Neuronal stem cell (in vitro differentiated cells): ENCODE measurements around the gene GLIPR1L1.
A peak's percentile ranks its signal among the peaks of the same experiment; 100 is the strongest.

Source experiments
- DNase-seq: peaks from one replicate; pipeline ENCODE4 v3.0.0-alpha.2; 2013; ENCODE audit warnings: low spot score
- H2AFZ ChIP-seq: one replicate; pipeline ENCODE4 v1.6.1; 2013; ENCODE audit warnings: mild to moderate bottlenecking, low read length, inconsistent platforms
- H2AK5ac ChIP-seq: 2 replicates; pipeline ENCODE4 v1.6.1; 2013; ENCODE audit warnings: low read depth, mild to moderate bottlenecking, inconsistent platforms, low read length, moderate library complexity, mixed read lengths
- H2BK120ac ChIP-seq: 2 replicates; pipeline ENCODE4 v1.6.1; 2013; ENCODE audit warnings: low read depth, mild to moderate bottlenecking, inconsistent platforms, low read length, moderate library complexity, mixed read lengths
- H2BK12ac ChIP-seq: one replicate; pipeline ENCODE4 v1.6.1; 2013; ENCODE audit warnings: low read length, inconsistent platforms
- H2BK15ac ChIP-seq: 2 replicates; pipeline ENCODE4 v1.6.1; 2013; ENCODE audit warnings: mild to moderate bottlenecking, low read length, inconsistent platforms, mixed read lengths
- H2BK5ac ChIP-seq: one replicate; pipeline ENCODE4 v1.6.1; 2013; ENCODE audit warnings: inconsistent platforms, mild to moderate bottlenecking, low read length, moderate library complexity
- H3K14ac ChIP-seq: one replicate; pipeline ENCODE4 v1.6.1; 2013; ENCODE audit warnings: low read length, inconsistent platforms
- H3K18ac ChIP-seq: 2 replicates; pipeline ENCODE4 v1.6.1; 2013; ENCODE audit warnings: low read length, inconsistent platforms
- H3K23ac ChIP-seq: 2 replicates; pipeline ENCODE4 v1.6.1; 2013; ENCODE audit warnings: low read depth, mild to moderate bottlenecking, mixed read lengths, low read length, inconsistent platforms; ENCODE audit not compliant: poor library complexity
- H3K27ac ChIP-seq: replicated peaks from 3 replicates; pipeline ENCODE4 v1.5.1; 2013; ENCODE audit warnings: low read length, inconsistent platforms
- H3K27me3 ChIP-seq, 3 experiments: 2 replicates each; pipeline ENCODE4 v1.6.1; 2013; ENCODE audit warnings: low read length in 3 of 3, mild to moderate bottlenecking in 2 of 3, inconsistent platforms in 1 of 3, low read depth in 1 of 3, mixed read lengths in 1 of 3, moderate library complexity in 1 of 3; ENCODE audit not compliant: control insufficient read depth in 3 of 3, insufficient read depth in 3 of 3
- H3K36me3 ChIP-seq, 2 donors: replicated peaks in 1 of 2; 2 replicates each; pipeline ENCODE4 v1.6.1; 2013; ENCODE audit warnings: low read length in 2 of 2; ENCODE audit not compliant: control insufficient read depth in 2 of 2, insufficient read depth in 2 of 2
- H3K4ac ChIP-seq: 2 replicates; pipeline ENCODE4 v1.6.1; 2013; ENCODE audit warnings: inconsistent platforms, mild to moderate bottlenecking, low read length, moderate library complexity
- H3K4me1 ChIP-seq, 2 donors: 1 replicate in 1 of 2; 2 replicates in 1 of 2; pipeline ENCODE4 v1.6.1; 2013; ENCODE audit warnings: low read length in 2 of 2, low read depth in 1 of 2; ENCODE audit not compliant: control insufficient read depth in 2 of 2, insufficient read depth in 1 of 2
- H3K4me2 ChIP-seq: one replicate; pipeline ENCODE4 v1.6.1; 2013; ENCODE audit warnings: mild to moderate bottlenecking, low read length, inconsistent platforms; ENCODE audit not compliant: insufficient read depth, poor library complexity, severe bottlenecking
- H3K4me3 ChIP-seq, 2 donors: 2 replicates each; pipeline ENCODE4 v1.5.1; 2013; ENCODE audit warnings: low read length in 2 of 2, mild to moderate bottlenecking in 2 of 2, inconsistent platforms in 1 of 2, moderate library complexity in 1 of 2
- H3K79me1 ChIP-seq: one replicate; pipeline ENCODE4 v1.6.1; 2013; ENCODE audit warnings: low read depth, mild to moderate bottlenecking, inconsistent platforms, low read length, moderate library complexity
- H3K9ac ChIP-seq: one replicate; pipeline ENCODE4 v1.6.1; 2013; ENCODE audit warnings: mild to moderate bottlenecking, low read depth, low read length, inconsistent platforms; ENCODE audit not compliant: poor library complexity
- H3K9me3 ChIP-seq, 2 donors: replicated peaks in 1 of 2; 2 replicates each; pipeline versions ENCODE3 to v1.6.1; 2013; ENCODE audit warnings: low read length in 2 of 2, mild to moderate bottlenecking in 2 of 2, inconsistent platforms in 1 of 2, low read depth in 1 of 2, mixed read lengths in 1 of 2, moderate library complexity in 1 of 2; ENCODE audit not compliant: control insufficient read depth in 2 of 2, insufficient read depth in 1 of 2
- H4K8ac ChIP-seq: one replicate; pipeline ENCODE4 v1.6.1; 2013; ENCODE audit warnings: low read depth, mild to moderate bottlenecking, inconsistent platforms, low read length, moderate library complexity
- H4K91ac ChIP-seq: one replicate; pipeline ENCODE4 v1.6.1; 2013; ENCODE audit warnings: low read length, low read depth, mild to moderate bottlenecking, inconsistent platforms; ENCODE audit not compliant: poor library complexity
- WGBS, 2 donors: extraction: QIAGEN DNeasy Blood & Tissue Kit; methylation state at CpG; one replicate each; pipeline ENCODE4 v1.1.7; 2013; ENCODE audit warnings: missing lambda C conversion rate in 2 of 2, mixed read lengths in 1 of 2; ENCODE audit not compliant: insufficient read length in 2 of 2, insufficient replicate concordance in 1 of 2; ENCODE audit errors: extremely low coverage in 2 of 2; 5-methylcytosine and 5-hydroxymethylcytosine counted together

The GLIPR1L1 gene

GRCh38 chr12:75329918-75330826 is 4.3 kb upstream of the GLIPR1L1 start, which contains the start of gene CAPS2:
Gene CAPS2, minus strand, starts transcription at chr12:75330324. Its CDS starts 3,826 bp downstream, at chr12:75326498.
- Histone ChIP-seq H2BK15ac (no peak within 1 kb of the TSS), H2BK5ac (peak within 1 kb of the TSS; percentile 94), H3K4me1 (peaks cover 3 to 4% of the 10 kb centered on the region in 2 donors), H3K27me3 (no peaks in the 10 kb centered on the region), H3K4me2 (peak within 1 kb of the TSS; percentile 64), H3K9me3 (no peaks in the 10 kb centered on the region), H3K4me3 (peak within 1 kb of the TSS; percentile 41 to 77), H3K4ac (no peak within 1 kb of the TSS), H2AK5ac (no peak within 1 kb of the TSS), H3K18ac (peak within 1 kb of the TSS; percentile 91), H2AFZ (peak within 1 kb of the TSS; percentile 85), H3K79me1 (no peaks in the 10 kb centered on the region), H3K27ac (peak within 1 kb of the TSS; percentile 87), H2BK120ac (no peak within 1 kb of the TSS), H3K36me3 (no peaks in the 10 kb centered on the region), H4K91ac (no peak within 1 kb of the TSS), H4K8ac (no peak within 1 kb of the TSS), H3K23ac (no peak within 1 kb of the TSS), H3K14ac (no peak within 1 kb of the TSS), H3K9ac (no peak within 1 kb of the TSS), H2BK12ac (no peak within 1 kb of the TSS)
- DNase-seq, result peak; percentile 85
- WGBS, 2 donors, result no CpG with 5 or more reads among the region's 40 CpGs

- no peaks in the 10 kb centered on the region for H3K36me3 ChIP-seq
- H2BK12ac ChIP-seq, result no peak overlapping the region
- H2BK5ac ChIP-seq, result no peak overlapping the region
- no peak overlapping the region for H2BK15ac ChIP-seq
- WGBS, 2 donors, result no CpG with 5 or more reads among the region's 1 CpG
- no peak overlapping the region for H4K8ac ChIP-seq
- no peak overlapping the region for H2AFZ ChIP-seq
- H2AK5ac ChIP-seq, result no peak overlapping the region
- no peak overlapping the region for H3K14ac ChIP-seq
- H3K9me3 ChIP-seq, result no peaks in the 10 kb centered on the region
- H2BK120ac ChIP-seq, result no peak overlapping the region
- H3K4ac ChIP-seq, result no peak overlapping the region
- no peaks in the 10 kb centered on the region for H3K79me1 ChIP-seq
- no peak overlapping the region for H3K4me2 ChIP-seq
- no peak for DNase-seq
- H3K18ac ChIP-seq, result no peak overlapping the region
- no peak overlapping the region for H3K27ac ChIP-seq
- peaks cover 0 to 2% of the 10 kb centered on the region in 2 donors for H3K4me1 ChIP-seq
- no peak overlapping the region for H3K9ac ChIP-seq
- no peak overlapping the region for H4K91ac ChIP-seq
- no peaks in the 10 kb centered on the region for H3K27me3 ChIP-seq
- H3K23ac ChIP-seq, result no peak overlapping the region
- no peak overlapping the region for H3K4me3 ChIP-seq
Observed at GRCh38 chr12:75337905-75338304, 3.4 kb downstream of the GLIPR1L1 start.

DNA sequence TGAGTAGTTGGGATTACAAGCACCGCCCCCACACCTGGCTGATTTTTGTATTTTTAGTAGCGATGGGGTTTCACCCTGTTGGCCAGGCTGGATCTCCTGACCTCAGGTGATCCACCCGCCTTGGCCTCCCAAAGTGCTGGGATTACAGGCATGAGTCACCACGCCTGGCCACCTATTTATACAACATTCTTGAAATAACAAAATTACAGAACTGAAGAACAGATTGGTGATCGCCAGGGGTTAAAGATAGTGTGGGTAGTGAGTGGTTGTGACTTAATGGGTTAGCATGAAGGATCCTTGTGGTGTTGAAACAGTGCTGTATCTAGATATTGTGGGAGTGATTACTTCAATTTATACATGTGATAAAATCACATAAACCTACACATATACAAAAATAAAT is 7.4 kb downstream of the GLIPR1L1 start:
- DNase-seq, result no peak

GRCh38 chr12:75345531-75345930 is 11.1 kb downstream of the GLIPR1L1 start:
- H2BK5ac ChIP-seq, result no peak overlapping the region
- H3K18ac ChIP-seq, result no peak overlapping the region
- no peak overlapping the region for H2AK5ac ChIP-seq
- DNase-seq, result no peak
- no peak overlapping the region for H3K14ac ChIP-seq
- no peaks in the 10 kb centered on the region for H3K36me3 ChIP-seq
- H2BK12ac ChIP-seq, result no peak overlapping the region
- no peak overlapping the region for H3K27ac ChIP-seq
- H3K4me1 ChIP-seq, result no peaks in the 10 kb centered on the region
- no peak overlapping the region for H4K91ac ChIP-seq
- H3K4ac ChIP-seq, result no peak overlapping the region
- H2BK15ac ChIP-seq, result no peak overlapping the region
- no peak overlapping the region for H4K8ac ChIP-seq
- H2AFZ ChIP-seq, result no peak overlapping the region
- no peaks in the 10 kb centered on the region for H3K9me3 ChIP-seq
- H3K4me3 ChIP-seq, result no peak overlapping the region
- no peak overlapping the region for H3K9ac ChIP-seq
- H3K23ac ChIP-seq, result no peak overlapping the region
- no peaks in the 10 kb centered on the region for H3K27me3 ChIP-seq
- no CpG with 5 or more reads among the region's 2 CpGs for WGBS, 2 donors
- no peak overlapping the region for H3K4me2 ChIP-seq
- no peak overlapping the region for H2BK120ac ChIP-seq
- no peaks in the 10 kb centered on the region for H3K79me1 ChIP-seq

More for the DNA sequence above, 7.4 kb downstream of the GLIPR1L1 start:
- H2BK12ac ChIP-seq, result no peak overlapping the region
- no peak overlapping the region for H2BK15ac ChIP-seq
- no peak overlapping the region for H3K4me3 ChIP-seq
- no peaks in the 10 kb centered on the region for H3K36me3 ChIP-seq
- no peak overlapping the region for H4K91ac ChIP-seq
- no peak overlapping the region for H3K4ac ChIP-seq
- no peaks in the 10 kb centered on the region for H3K79me1 ChIP-seq
- H3K23ac ChIP-seq, result no peak overlapping the region
- H2BK5ac ChIP-seq, result no peak overlapping the region
- H3K4me1 ChIP-seq, result no peaks in the 10 kb centered on the region
- H3K27ac ChIP-seq, result no peak overlapping the region
- no peak overlapping the region for H2AK5ac ChIP-seq
- no peaks in the 10 kb centered on the region for H3K27me3 ChIP-seq
- no peak overlapping the region for H3K9ac ChIP-seq
- no CpG with 5 or more reads among the region's 5 CpGs for WGBS, 2 donors
- no peak overlapping the region for H4K8ac ChIP-seq
- H3K18ac ChIP-seq, result no peak overlapping the region
- H2BK120ac ChIP-seq, result no peak overlapping the region
- H3K14ac ChIP-seq, result no peak overlapping the region
- no peak overlapping the region for H3K4me2 ChIP-seq
- no peak overlapping the region for H2AFZ ChIP-seq
- H3K9me3 ChIP-seq, result no peaks in the 10 kb centered on the region
